ENCODE data around the gene DKKL1. TPM values are rescaled to one million over a fixed set of nuclear protein-coding genes. Genes with fewer than 3 reads are reported as not detected.

DKKL1 gene
- polyA plus RNA-seq, 1 donor = 0.91 TPM

DNA sequence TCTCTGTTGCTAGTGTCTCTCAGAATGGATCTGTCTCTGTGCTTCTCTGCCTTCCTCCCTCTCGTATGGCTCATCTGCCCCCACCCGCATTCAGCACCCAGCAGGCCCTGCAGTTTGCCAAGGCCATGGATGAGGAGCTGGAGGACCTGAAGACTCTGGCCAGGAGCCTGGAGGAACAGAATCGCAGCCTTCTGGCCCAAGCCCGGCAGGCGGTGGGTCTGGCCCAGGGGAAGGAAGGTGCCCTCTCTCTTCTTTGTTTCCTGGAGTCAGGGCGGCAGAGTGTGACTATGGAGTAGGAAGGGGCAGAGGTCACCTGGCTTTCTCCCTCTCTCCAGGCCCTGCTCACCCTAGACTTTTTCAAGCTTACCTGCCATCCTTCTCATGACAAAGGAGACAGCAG, 35.3 kb downstream of the DKKL1 start:
- Histone ChIP-seq H3K4me1 (ENCODE audit: control insufficient read depth, insufficient read depth, low read length) (no peaks in the 10 kb centered on the region), H3K27ac (ENCODE audit: low read length) (no peak overlapping the region), H3K36me3 (ENCODE audit: control insufficient read depth, insufficient read depth, low read length) (no peaks in the 10 kb centered on the region), H3K9me3 (ENCODE audit: control insufficient read depth, low read depth, low read length) (no peaks in the 10 kb centered on the region), H3K4me3 (ENCODE audit: low read length) (no peak overlapping the region), H3K27me3 (ENCODE audit: control insufficient read depth, insufficient read depth, low read length) (peaks cover under 1% of the 10 kb centered on the region)
- no peak for DNase-seq
- WGBS (ENCODE audit: insufficient coverage, low lambda C conversion rate) = no CpG with 5 or more reads among the region's 6 CpGs

DNA sequence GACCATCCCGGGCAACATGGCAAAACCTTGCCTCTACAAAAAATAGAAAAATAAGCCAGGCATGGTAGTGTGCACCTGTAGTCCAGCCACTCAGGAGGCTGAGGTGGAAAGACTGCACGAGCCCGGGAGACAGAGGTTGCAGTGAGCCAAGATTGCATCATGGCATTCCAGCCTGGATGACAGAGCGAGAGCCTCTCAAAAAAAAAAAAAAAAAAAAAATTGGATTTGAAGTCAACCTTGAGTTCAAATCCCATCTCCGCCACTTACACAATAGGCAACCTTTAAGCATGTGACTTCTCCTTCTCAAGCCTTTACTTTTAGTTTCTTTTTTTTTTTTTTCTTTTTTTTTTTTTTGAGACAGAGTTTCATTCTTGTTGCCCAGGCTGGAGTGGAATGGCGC, 36.4 kb downstream of the DKKL1 start:
- no peaks in the 10 kb centered on the region for H3K4me1 ChIP-seq (ENCODE audit: control insufficient read depth, insufficient read depth, low read length)
- H3K36me3 ChIP-seq (ENCODE audit: control insufficient read depth, insufficient read depth, low read length) = no peaks in the 10 kb centered on the region
- H3K9me3 ChIP-seq (ENCODE audit: control insufficient read depth, low read depth, low read length) = no peaks in the 10 kb centered on the region
- H3K4me3 ChIP-seq (ENCODE audit: low read length) = no peak overlapping the region
- DNase-seq = no peak
- H3K27me3 ChIP-seq (ENCODE audit: control insufficient read depth, insufficient read depth, low read length) = peaks cover 2% of the 10 kb centered on the region
- 100% methylated on average over 1 of the region's 6 CpGs for WGBS (ENCODE audit: insufficient coverage, low lambda C conversion rate)
- no peak overlapping the region for H3K27ac ChIP-seq (ENCODE audit: low read length)

DNA sequence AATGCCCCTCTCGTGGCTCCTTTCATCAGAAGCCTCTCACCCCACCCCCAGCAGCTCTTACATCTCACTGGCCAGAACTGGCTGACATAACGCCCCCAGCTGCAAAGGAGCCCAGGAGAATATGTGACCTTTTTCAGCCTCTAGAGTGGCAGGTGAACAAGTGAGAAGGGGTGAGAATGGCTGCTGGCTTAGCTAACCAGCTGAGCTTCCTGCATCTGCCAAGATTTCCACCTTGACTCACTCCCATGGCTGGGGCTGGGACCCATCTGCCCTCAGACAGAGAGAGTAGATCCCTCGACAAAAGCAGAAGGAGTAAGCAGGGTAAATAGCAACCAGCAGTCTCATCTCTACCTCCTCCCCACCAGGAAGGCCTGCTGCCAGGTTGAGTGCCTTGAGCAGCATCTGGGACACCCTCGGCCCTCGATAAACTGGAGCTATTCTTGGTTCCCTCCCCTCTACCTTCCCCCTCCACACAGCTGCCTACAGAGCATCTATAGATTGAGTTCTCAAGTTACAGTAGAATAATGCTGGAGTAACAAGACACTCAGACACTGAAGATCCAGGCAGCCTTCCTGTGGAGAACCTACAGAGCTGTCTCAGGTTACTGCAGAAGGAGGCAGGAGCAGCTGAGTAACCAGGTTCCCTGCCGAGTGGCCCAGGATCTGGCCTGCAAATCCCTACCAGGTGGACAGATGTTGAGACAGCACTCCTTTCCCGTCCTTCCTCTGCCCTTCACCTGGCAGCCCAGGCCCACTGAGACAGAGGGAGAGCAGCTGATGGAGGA, 39.9 kb downstream of the DKKL1 start:
- H3K4me1 ChIP-seq (ENCODE audit: control insufficient read depth, insufficient read depth, low read length) = no peaks in the 10 kb centered on the region
- DNase-seq = no peak
- WGBS (ENCODE audit: insufficient coverage, low lambda C conversion rate) = no CpG with 5 or more reads among the region's 7 CpGs
- no peak overlapping the region for H3K4me3 ChIP-seq (ENCODE audit: low read length)
- no peaks in the 10 kb centered on the region for H3K9me3 ChIP-seq (ENCODE audit: control insufficient read depth, low read depth, low read length)
- no peak overlapping the region for H3K27ac ChIP-seq (ENCODE audit: low read length)
- peaks cover 6% of the 10 kb centered on the region for H3K27me3 ChIP-seq (ENCODE audit: control insufficient read depth, insufficient read depth, low read length)
- no peaks in the 10 kb centered on the region for H3K36me3 ChIP-seq (ENCODE audit: control insufficient read depth, insufficient read depth, low read length)

DNA sequence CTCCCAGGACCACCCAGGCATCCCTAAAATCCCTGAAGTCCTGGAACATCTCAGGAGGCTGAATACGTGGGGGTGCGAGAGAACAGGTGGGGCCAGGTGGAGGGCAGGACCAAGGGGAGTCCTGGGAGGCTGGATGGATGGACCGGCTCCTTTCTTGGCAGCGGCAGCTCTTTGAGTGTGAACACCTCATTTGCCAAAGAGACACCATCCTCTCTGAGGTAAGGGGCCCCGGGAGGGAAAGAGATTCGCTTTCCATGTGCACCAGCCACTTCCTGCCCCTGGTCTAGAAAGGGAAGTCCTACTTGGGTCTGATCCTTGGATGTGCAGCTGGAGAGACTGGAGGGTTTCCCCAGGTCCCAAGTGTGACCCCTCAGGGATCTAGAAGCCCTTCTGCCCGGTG, 43.4 kb downstream of the DKKL1 start:
- H3K27ac ChIP-seq (ENCODE audit: low read length) = no peak overlapping the region
- no peaks in the 10 kb centered on the region for H3K9me3 ChIP-seq (ENCODE audit: control insufficient read depth, low read depth, low read length)
- DNase-seq = no peak
- H3K27me3 ChIP-seq (ENCODE audit: control insufficient read depth, insufficient read depth, low read length) = peaks cover 9% of the 10 kb centered on the region
- no peaks in the 10 kb centered on the region for H3K36me3 ChIP-seq (ENCODE audit: control insufficient read depth, insufficient read depth, low read length)
- no peak overlapping the region for H3K4me3 ChIP-seq (ENCODE audit: low read length)
- WGBS (ENCODE audit: insufficient coverage, low lambda C conversion rate) = no CpG with 5 or more reads among the region's 7 CpGs
- no peaks in the 10 kb centered on the region for H3K4me1 ChIP-seq (ENCODE audit: control insufficient read depth, insufficient read depth, low read length)

DNA sequence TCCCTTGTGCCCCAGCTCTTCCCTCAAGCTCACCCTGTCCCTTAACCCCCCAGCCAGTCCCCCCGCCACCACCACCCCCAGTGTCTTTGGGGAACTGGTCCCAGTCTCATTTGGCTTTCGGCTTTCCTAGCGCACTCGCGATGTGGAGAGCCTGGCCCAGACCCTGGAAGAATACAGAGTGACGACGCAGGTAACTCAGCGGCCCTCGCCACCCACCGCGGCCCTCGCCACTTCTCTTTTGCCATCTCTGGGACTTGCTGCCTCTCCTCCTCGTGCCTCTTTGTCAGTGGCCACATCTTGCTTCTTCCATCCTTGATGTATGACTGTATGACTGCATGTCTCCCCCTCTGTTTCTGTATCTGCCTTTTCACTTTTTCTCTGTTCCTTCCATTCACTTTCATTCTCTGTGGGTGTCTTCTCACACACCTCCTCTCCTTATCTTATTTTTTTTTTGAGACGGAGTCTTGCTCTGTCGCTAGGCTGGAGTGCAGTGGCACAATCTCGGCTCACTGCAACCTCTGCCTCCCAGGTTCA, 43.9 kb downstream of the DKKL1 start:
- no peak overlapping the region for H3K27ac ChIP-seq (ENCODE audit: low read length)
- H3K36me3 ChIP-seq (ENCODE audit: control insufficient read depth, insufficient read depth, low read length) = no peaks in the 10 kb centered on the region
- H3K4me1 ChIP-seq (ENCODE audit: control insufficient read depth, insufficient read depth, low read length) = no peaks in the 10 kb centered on the region
- no peak overlapping the region for H3K4me3 ChIP-seq (ENCODE audit: low read length)
- peaks cover 9% of the 10 kb centered on the region for H3K27me3 ChIP-seq (ENCODE audit: control insufficient read depth, insufficient read depth, low read length)
- DNase-seq = no peak
- 67% methylated on average over 1 of the region's 16 CpGs for WGBS (ENCODE audit: insufficient coverage, low lambda C conversion rate)
- no peaks in the 10 kb centered on the region for H3K9me3 ChIP-seq (ENCODE audit: control insufficient read depth, low read depth, low read length)

DNA sequence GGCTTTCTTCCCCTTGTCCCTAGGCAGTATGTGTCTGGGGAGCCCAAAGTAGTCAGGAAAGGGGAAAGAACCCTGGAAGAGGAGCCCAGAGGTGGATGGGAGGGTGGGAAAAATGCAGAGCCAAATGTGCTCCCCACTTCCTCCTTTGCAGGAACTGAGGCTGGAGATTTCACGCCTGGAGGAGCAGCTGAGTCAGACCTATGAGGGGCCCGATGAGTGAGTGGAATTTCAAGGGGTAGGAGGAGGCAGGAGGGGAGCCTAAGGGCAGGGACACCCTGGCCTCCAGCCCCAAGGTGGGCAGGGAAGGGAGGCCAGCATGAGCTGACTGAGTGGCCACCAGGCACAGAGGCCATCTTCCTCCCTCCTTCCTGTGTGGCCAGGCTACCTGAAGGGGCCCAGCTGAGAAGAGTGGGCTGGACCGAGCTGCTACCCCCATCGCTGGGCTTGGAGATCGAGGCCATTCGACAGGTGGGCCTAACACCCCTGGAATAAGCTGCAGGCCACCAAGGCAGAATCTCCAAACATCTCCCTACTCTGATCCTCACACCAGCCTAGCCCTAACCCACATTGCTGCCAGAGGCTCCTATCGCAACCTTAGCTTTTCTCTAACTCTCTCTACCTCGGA, 45.3 kb downstream of the DKKL1 start:
- H3K4me1 ChIP-seq (ENCODE audit: control insufficient read depth, insufficient read depth, low read length) = peaks cover 3% of the 10 kb centered on the region
- H3K27ac ChIP-seq (ENCODE audit: low read length) = no peak overlapping the region
- no peak overlapping the region for H3K4me3 ChIP-seq (ENCODE audit: low read length)
- H3K9me3 ChIP-seq (ENCODE audit: control insufficient read depth, low read depth, low read length) = no peaks in the 10 kb centered on the region
- WGBS (ENCODE audit: insufficient coverage, low lambda C conversion rate) = no CpG with 5 or more reads among the region's 8 CpGs
- peaks cover 9% of the 10 kb centered on the region for H3K27me3 ChIP-seq (ENCODE audit: control insufficient read depth, insufficient read depth, low read length)
- no peak for DNase-seq
- no peaks in the 10 kb centered on the region for H3K36me3 ChIP-seq (ENCODE audit: control insufficient read depth, insufficient read depth, low read length)

DNA sequence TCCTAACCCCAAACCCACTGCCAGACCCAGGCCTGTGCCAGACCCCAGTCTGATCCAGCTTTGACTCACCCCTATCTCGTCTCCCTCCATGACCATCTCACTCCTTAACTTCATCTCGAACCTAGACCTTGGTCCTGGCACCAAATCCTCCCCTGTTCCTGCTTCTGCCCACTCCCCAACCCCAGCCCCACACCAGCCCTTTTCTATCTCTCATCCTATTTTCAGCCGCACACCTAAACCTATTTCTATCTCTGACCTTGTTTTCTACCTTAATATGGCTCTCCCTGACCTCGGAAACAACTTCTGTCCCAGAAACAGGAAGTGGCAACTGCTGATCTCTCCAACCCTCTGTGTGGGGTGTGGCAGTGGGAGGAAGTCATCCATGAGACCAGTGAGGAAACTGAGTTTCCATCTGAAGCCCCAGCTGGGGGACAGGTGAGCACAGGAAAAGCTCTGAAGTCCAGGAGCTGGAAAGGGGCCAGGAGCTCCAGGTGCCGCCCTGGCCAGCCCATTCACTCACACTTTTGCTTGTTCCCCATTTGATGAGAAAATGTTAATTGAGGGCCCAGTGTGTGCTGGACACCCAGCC, 45.9 kb downstream of the DKKL1 start:
- peaks cover 3% of the 10 kb centered on the region for H3K4me1 ChIP-seq (ENCODE audit: control insufficient read depth, insufficient read depth, low read length)
- no peaks in the 10 kb centered on the region for H3K36me3 ChIP-seq (ENCODE audit: control insufficient read depth, insufficient read depth, low read length)
- H3K27ac ChIP-seq (ENCODE audit: low read length) = no peak overlapping the region
- DNase-seq = no peak
- no peak overlapping the region for H3K4me3 ChIP-seq (ENCODE audit: low read length)
- H3K9me3 ChIP-seq (ENCODE audit: control insufficient read depth, low read depth, low read length) = no peaks in the 10 kb centered on the region
- 83% methylated on average over 2 of the region's 5 CpGs for WGBS (ENCODE audit: insufficient coverage, low lambda C conversion rate)
- peaks cover 7% of the 10 kb centered on the region for H3K27me3 ChIP-seq (ENCODE audit: control insufficient read depth, insufficient read depth, low read length)

DNA sequence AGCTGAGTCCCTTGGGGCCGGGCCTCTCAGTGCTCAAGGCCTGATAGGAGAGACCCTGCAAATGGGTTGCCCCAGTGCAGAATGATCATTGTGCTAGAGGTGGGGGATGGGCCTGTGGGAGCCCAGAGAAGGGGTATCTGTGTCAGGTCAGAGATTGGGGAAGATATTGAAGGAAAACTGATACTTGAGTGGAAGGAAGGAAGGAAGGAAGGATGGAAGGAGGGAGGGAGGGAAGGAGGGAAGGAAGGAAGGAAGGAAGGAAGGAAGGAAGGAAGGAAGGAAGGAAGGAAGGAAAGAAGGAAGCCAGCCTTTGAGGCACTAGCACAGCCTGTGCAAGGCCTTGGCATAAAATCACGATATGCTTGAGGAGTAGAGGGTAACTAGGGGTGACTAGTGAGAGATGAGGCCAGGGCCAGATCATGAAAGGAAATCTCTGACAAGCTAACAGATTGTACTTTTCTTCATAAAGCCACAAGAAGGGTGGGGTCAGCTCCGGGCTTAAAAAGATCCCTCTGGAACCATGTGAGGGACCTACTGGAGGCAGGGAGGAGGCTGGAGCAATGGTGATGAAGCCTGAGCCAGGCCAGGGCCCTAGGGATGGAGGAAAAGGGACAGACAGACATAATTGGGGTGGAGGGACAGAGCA, 48.1 kb downstream of the DKKL1 start:
- Histone ChIP-seq H3K4me1 (ENCODE audit: control insufficient read depth, insufficient read depth, low read length) (peaks cover 3% of the 10 kb centered on the region), H3K36me3 (ENCODE audit: control insufficient read depth, insufficient read depth, low read length) (no peaks in the 10 kb centered on the region), H3K4me3 (ENCODE audit: low read length) (no peak overlapping the region), H3K27me3 (ENCODE audit: control insufficient read depth, insufficient read depth, low read length) (peaks cover 16% of the 10 kb centered on the region), H3K27ac (ENCODE audit: low read length) (no peak overlapping the region), H3K9me3 (ENCODE audit: control insufficient read depth, low read depth, low read length) (no peaks in the 10 kb centered on the region)
- no peak for DNase-seq
- WGBS (ENCODE audit: insufficient coverage, low lambda C conversion rate) = no CpG with 5 or more reads among the region's 3 CpGs

DNA sequence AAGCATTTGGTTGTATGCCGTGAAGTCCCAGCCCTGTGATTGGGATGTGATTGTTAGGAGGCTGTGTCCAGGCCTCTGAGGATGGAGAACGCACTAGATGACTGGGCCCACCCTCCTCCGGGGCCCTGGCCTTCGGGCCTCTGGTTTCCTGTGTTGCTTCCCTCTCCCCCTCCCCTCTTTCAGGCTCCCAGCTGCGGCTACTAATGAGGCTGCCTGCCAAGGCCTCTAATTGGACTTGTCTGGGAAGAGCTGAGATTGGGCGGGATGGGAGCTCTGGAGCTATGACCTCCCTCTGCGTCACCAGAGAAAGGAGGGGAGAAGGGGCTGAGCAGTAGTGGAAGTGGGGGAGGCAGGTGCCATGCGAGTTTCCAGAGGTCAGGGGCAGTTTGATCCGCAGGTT, 49.7 kb downstream of the DKKL1 start:
- Histone ChIP-seq H3K4me3 (ENCODE audit: low read length) (no peak overlapping the region), H3K4me1 (ENCODE audit: control insufficient read depth, insufficient read depth, low read length) (peaks cover 3% of the 10 kb centered on the region), H3K9me3 (ENCODE audit: control insufficient read depth, low read depth, low read length) (no peaks in the 10 kb centered on the region), H3K36me3 (ENCODE audit: control insufficient read depth, insufficient read depth, low read length) (no peaks in the 10 kb centered on the region), H3K27me3 (ENCODE audit: control insufficient read depth, insufficient read depth, low read length) (peaks cover 29% of the 10 kb centered on the region), H3K27ac (ENCODE audit: low read length) (peak overlapping the region; percentile 23)
- peak; percentile 55 to 62 for DNase-seq
- WGBS (ENCODE audit: insufficient coverage, low lambda C conversion rate) = no CpG with 5 or more reads among the region's 9 CpGs

DNA sequence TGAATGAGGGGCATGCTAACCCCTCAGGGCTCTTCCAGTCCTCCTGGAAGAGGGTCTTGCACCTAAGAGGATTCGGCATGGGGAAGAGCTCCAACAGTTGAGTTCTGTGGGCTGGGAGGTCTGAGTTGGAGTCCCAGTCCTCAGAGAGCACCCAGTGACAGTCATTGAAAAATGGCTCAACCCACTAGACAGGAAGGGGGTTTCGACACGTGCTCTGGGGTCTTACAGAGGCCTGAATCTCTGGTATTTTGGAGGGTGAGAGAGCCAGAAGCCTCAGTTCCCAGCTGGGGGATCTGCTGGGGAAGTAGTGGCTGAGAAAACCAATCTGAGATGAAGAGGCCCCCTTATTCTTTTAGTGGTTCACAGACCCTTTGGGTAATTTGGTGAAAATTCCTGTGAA, 50.6 kb downstream of the DKKL1 start:
- no peak for DNase-seq
- Histone ChIP-seq H3K9me3 (ENCODE audit: control insufficient read depth, low read depth, low read length) (no peaks in the 10 kb centered on the region), H3K4me1 (ENCODE audit: control insufficient read depth, insufficient read depth, low read length) (peaks cover 3% of the 10 kb centered on the region), H3K27ac (ENCODE audit: low read length) (no peak overlapping the region), H3K27me3 (ENCODE audit: control insufficient read depth, insufficient read depth, low read length) (peaks cover 38% of the 10 kb centered on the region), H3K36me3 (ENCODE audit: control insufficient read depth, insufficient read depth, low read length) (no peaks in the 10 kb centered on the region), H3K4me3 (ENCODE audit: low read length) (no peak overlapping the region)
- no CpG with 5 or more reads among the region's 3 CpGs for WGBS (ENCODE audit: insufficient coverage, low lambda C conversion rate)
